Calu3 (cell line): ENCODE results near the gene SETD7. TPM values are rescaled to one million over a fixed set of nuclear protein-coding genes. Genes with fewer than 3 reads are reported as not detected.

ENCODE experiments used
- BruUV-seq: library from RNA; stranded (reverse); fragments of 400-500 nt; replicated peaks from 2 replicates; lab custom pipeline; 2021; lab: Mats Ljungman, UMichigan
- CTCF ChIA-PET: fragments of 300-600 bp; sonication (Branson Sonifier 250); formaldehyde crosslinking; loops from one replicate; lab custom pipeline; 2022; ENCODE audit warnings: antibody characterized with exemption; lab: Charles Lee
- DNase-seq: peaks from one replicate; pipeline ENCODE4 v3.0.0; 2022
- H3K27ac Mint-ChIP-seq: one replicate; pipeline ENCODE4 v1.8.0; 2022; ENCODE audit warnings: mixed read lengths; ENCODE audit not compliant: unreplicated experiment
- H3K27me3 Mint-ChIP-seq: one replicate; pipeline ENCODE4 v1.8.0; 2022; ENCODE audit warnings: mixed read lengths; ENCODE audit not compliant: unreplicated experiment
- H3K36me3 Mint-ChIP-seq: one replicate; pipeline ENCODE4 v1.8.0; 2022; ENCODE audit warnings: mild to moderate bottlenecking, moderate library complexity, mixed read lengths; ENCODE audit not compliant: insufficient read depth, unreplicated experiment
- H3K4me1 Mint-ChIP-seq: one replicate; pipeline ENCODE4 v1.8.0; 2022; ENCODE audit warnings: mild to moderate bottlenecking, low read depth, mixed read lengths; ENCODE audit not compliant: unreplicated experiment
- H3K4me3 Mint-ChIP-seq: one replicate; pipeline ENCODE4 v1.8.0; 2022; ENCODE audit warnings: mild to moderate bottlenecking, low read depth, moderate library complexity, mixed read lengths; ENCODE audit not compliant: unreplicated experiment
- H3K9me3 Mint-ChIP-seq: one replicate; pipeline ENCODE4 v1.8.0; 2022; ENCODE audit warnings: low read depth, mixed read lengths; ENCODE audit not compliant: unreplicated experiment
- CTCF ChIP-seq: fragments of 200-600 bp; IDR thresholded peaks from one replicate; pipeline ENCODE4 v1.8.0; 2022; ENCODE audit warnings: antibody characterized with exemption; ENCODE audit not compliant: unreplicated experiment
- intact Hi-C: fragments of 100-400 bp; cut with micrococcal nuclease; formaldehyde crosslinking; loops from one replicate; pipeline ENCODE4 v1.10.0; 2022; ENCODE audit not compliant: unreplicated experiment
- total RNA-seq: library from RNA; stranded (reverse); gene quantifications from 2 replicates; pipeline ENCODE4 v1.2.3, GENCODE V29; 2022

The SETD7 gene
- total RNA-seq, 1 experiment from 2014 or later, result 16.4 TPM

DNA sequence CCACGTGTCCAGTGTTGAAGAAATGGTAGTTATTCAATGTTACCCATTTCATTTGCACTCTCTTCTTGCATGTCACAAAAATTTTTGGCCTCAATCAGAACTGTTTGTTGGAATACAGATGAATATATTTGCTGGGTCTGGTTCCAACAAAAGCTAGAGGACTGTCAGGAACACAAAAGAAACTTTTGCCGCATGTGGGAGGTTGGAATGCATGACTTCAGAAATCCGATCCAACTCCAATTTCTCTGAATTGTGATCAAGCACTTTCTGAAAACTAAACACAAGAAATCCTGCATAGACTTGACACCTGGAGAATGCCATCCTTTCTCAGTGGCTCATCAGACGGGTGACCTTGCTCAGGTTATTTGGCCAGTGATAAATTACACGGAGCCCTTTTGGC lies 15.4 kb downstream of the SETD7 start:
- CTCF ChIA-PET, result no interaction called here
- no TSS peak for BruUV-seq

GRCh38 chr4:139540161-139540560 lies 15.9 kb downstream of the SETD7 start:
- intact Hi-C loops, result no loop called here
- Mint-ChIP-seq H3K4me3 (no peak overlapping the region), H3K36me3 (peaks cover 4% of the 10 kb centered on the region), H3K27me3 (no peaks in the 10 kb centered on the region), H3K4me1 (no peaks in the 10 kb centered on the region), H3K27ac (no peak overlapping the region), H3K9me3 (no peaks in the 10 kb centered on the region)
- BruUV-seq, result no TSS peak
- CTCF ChIA-PET, result no interaction called here
- TF ChIP-seq CTCF, result no peak
- DNase-seq, result no peak

More for the DNA sequence above, 15.4 kb downstream of the SETD7 start:
- H3K4me1 Mint-ChIP-seq, result no peaks in the 10 kb centered on the region
- peaks cover 4% of the 10 kb centered on the region for H3K36me3 Mint-ChIP-seq
- no peak for DNase-seq
- H3K9me3 Mint-ChIP-seq, result no peaks in the 10 kb centered on the region
- H3K27ac Mint-ChIP-seq, result no peak overlapping the region
- H3K27me3 Mint-ChIP-seq, result no peaks in the 10 kb centered on the region
- no peak overlapping the region for H3K4me3 Mint-ChIP-seq
- intact Hi-C loops, result no loop called here
- TF ChIP-seq CTCF, result no peak

DNA sequence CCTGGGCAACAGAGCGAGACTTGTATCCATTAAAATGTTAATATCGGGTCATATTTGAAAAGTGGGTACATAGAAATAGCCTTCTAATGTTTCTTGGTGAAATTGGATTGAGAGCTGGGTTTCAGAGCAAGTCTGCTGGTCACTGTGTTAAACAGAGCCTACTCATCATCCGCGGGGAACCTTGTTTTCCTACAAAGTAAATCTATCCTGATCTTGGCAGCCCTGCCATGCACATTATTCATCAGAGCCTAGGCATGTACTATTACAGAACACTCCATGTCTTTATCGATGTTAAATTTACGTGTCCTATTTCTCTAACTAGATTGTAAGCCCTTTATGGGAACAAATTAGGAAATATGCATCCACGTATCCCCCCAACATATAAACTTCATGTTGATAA lies 18.7 kb downstream of the SETD7 start:
- Mint-ChIP-seq H3K4me3 (no peak overlapping the region), H3K36me3 (peaks cover 4% of the 10 kb centered on the region), H3K9me3 (no peaks in the 10 kb centered on the region), H3K27me3 (no peaks in the 10 kb centered on the region), H3K27ac (no peak overlapping the region), H3K4me1 (no peaks in the 10 kb centered on the region)
- DNase-seq, result no peak
- intact Hi-C loops, result no loop called here
- no TSS peak for BruUV-seq
- TF ChIP-seq CTCF, result no peak
- CTCF ChIA-PET, result no interaction called here

DNA sequence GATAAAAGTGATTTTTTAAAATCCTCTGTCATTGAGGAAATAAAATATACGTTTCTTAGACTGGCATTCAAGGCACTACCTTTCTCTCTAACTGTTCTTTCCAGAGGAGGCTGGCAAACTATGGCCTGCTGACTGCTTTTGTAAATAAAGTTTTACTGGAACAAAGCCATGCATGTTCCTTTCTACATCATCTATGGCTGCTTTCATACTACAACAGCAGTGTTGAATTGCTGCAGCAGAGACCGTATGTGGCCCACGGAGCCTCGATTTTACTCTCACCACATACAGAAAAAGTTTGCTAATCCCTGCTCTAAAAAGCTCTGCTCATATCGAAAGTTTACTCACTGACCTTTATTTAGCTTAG lies 20.2 kb downstream of the SETD7 start:
- CTCF ChIA-PET, result no interaction called here
- H3K36me3 Mint-ChIP-seq, result no peaks in the 10 kb centered on the region
- TF ChIP-seq CTCF, result no peak
- H3K27ac Mint-ChIP-seq, result no peak overlapping the region
- H3K9me3 Mint-ChIP-seq, result no peaks in the 10 kb centered on the region
- no peaks in the 10 kb centered on the region for H3K4me1 Mint-ChIP-seq
- no TSS peak for BruUV-seq
- H3K4me3 Mint-ChIP-seq, result no peak overlapping the region
- DNase-seq, result no peak
- H3K27me3 Mint-ChIP-seq, result no peaks in the 10 kb centered on the region
- intact Hi-C loops, result no loop called here
